ENCODE data around the gene FBXO44.

- TF ChIP-seq CTCF (conservative IDR thresholded peaks at IDR 0.05): no peak
- TF ChIP-seq ZFX (IDR thresholded peaks at IDR 0.05): no peak
These were observed 27.7 kb downstream of the FBXO44 start for GRCh38 chr1:11682287-11682771.

All from C4-2B (cell line).